HFFc6 (cell line): ENCODE measurements around the gene FTSJ1. TPM values are rescaled to one million over a fixed set of nuclear protein-coding genes. Genes with fewer than 3 reads are reported as not detected.

Experiments used
- DNase-seq: peaks from one replicate; pipeline ENCODE4 v3.0.0-alpha.2; 2018
- H3K27ac Mint-ChIP-seq: 2 replicates; pipeline ENCODE4 v1.8.0; 2020; ENCODE audit warnings: mild to moderate bottlenecking, mixed read lengths
- H3K27me3 Mint-ChIP-seq: 2 replicates; pipeline ENCODE4 v1.8.0; 2021; ENCODE audit warnings: mild to moderate bottlenecking, moderate library complexity, mixed read lengths; ENCODE audit not compliant: insufficient read depth
- H3K36me3 Mint-ChIP-seq: 2 replicates; pipeline ENCODE4 v1.8.0; 2021; ENCODE audit warnings: low read depth, mixed read lengths
- H3K4me1 Mint-ChIP-seq: 2 replicates; pipeline ENCODE4 v1.8.0; 2020; ENCODE audit warnings: low read depth, mixed read lengths
- H3K4me3 Mint-ChIP-seq: 2 replicates; pipeline ENCODE4 v1.8.0; 2020; ENCODE audit warnings: mild to moderate bottlenecking, moderate library complexity, mixed read lengths
- H3K9me3 Mint-ChIP-seq: 2 replicates; pipeline ENCODE4 v1.8.0; 2020; ENCODE audit warnings: mild to moderate bottlenecking, mixed read lengths
- total RNA-seq, 6 experiments: library from RNA; stranded (reverse); fragmentation: NEBNext Ultra II Directional; extraction: Animal tissue kit (Norgen Biotek cat#: 25700); gene quantifications; 2 replicates in 1 of 6; 3 replicates in 5 of 6; pipeline ENCODE4 v1.2.3, GENCODE V29; 2021
- TF ChIP-seq, protein P1 (sequence below): fragments of 200-600 bp; sonication (generic); IDR thresholded peaks from 2 replicates; pipeline ENCODE4 v1.5.0; 2021; ENCODE audit warnings: antibody characterized with exemption, mild to moderate bottlenecking

The FTSJ1 gene
- total RNA-seq, 6 experiments from 2014 or later, result 51.5 to 66.7 (median 59.7) TPM

DNA sequence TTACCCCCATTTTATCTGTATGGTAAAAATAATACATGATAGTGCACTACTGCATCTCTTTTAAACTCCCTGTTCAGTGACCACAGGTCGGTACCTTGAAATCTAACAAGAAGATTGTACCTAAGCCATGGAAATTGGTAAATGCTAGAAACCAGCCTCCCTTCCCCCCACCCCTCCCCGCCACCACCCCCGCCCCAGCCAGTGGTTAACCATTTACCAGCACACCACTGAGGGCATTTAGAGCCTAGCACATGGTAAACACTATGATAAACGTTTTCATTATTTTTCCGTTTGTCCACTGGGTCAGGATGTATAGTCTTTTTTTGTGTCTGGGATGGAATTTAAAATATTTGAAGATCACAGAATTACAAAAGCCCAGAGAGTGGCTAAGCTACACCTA, 703 bp upstream of the FTSJ1 start:
- no peak for DNase-seq
- H3K27ac Mint-ChIP-seq, result peak overlapping the region; percentile 94
- peak overlapping the region; percentile 90 for H3K4me3 Mint-ChIP-seq
- H3K36me3 Mint-ChIP-seq, result peaks cover 15% of the 10 kb centered on the region; the same call in 1 of the 2 replicates
- TF ChIP-seq, protein P1, sequence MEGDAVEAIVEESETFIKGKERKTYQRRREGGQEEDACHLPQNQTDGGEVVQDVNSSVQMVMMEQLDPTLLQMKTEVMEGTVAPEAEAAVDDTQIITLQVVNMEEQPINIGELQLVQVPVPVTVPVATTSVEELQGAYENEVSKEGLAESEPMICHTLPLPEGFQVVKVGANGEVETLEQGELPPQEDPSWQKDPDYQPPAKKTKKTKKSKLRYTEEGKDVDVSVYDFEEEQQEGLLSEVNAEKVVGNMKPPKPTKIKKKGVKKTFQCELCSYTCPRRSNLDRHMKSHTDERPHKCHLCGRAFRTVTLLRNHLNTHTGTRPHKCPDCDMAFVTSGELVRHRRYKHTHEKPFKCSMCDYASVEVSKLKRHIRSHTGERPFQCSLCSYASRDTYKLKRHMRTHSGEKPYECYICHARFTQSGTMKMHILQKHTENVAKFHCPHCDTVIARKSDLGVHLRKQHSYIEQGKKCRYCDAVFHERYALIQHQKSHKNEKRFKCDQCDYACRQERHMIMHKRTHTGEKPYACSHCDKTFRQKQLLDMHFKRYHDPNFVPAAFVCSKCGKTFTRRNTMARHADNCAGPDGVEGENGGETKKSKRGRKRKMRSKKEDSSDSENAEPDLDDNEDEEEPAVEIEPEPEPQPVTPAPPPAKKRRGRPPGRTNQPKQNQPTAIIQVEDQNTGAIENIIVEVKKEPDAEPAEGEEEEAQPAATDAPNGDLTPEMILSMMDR, result no peak
- H3K4me1 Mint-ChIP-seq, result peaks cover 12% of the 10 kb centered on the region
- H3K9me3 Mint-ChIP-seq, result no peaks in the 10 kb centered on the region
- peaks cover 2% of the 10 kb centered on the region for H3K27me3 Mint-ChIP-seq

DNA sequence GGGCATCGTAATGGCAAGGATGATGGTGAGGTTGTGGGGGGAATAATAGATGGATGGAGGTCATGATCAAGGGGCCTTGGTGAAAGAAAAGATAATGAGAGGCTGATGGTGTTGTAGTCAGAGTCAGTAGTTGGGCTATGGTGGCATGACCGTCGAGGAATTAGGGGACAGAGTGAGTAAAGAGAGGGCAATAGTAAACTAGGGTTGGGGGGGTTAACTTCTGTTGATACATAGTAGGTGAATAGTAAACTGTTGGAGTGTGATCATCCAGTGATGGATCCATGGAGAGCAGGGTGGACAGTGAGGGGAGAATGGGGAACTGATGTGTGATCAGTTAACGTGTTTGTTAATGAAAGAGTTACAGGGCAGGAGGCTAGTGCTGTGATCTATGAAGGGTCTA, 920 bp downstream of the FTSJ1 start:
- DNase-seq, result no peak
- Mint-ChIP-seq H3K4me3 (peak overlapping the region; percentile 90), H3K27me3 (peaks cover 2% of the 10 kb centered on the region), H3K36me3 (peaks cover 15% of the 10 kb centered on the region; the same call in 1 of the 2 replicates), H3K4me1 (peaks cover 12% of the 10 kb centered on the region), H3K9me3 (no peaks in the 10 kb centered on the region), H3K27ac (peak overlapping the region; percentile 94)
- TF ChIP-seq, protein P1, result no peak

DNA sequence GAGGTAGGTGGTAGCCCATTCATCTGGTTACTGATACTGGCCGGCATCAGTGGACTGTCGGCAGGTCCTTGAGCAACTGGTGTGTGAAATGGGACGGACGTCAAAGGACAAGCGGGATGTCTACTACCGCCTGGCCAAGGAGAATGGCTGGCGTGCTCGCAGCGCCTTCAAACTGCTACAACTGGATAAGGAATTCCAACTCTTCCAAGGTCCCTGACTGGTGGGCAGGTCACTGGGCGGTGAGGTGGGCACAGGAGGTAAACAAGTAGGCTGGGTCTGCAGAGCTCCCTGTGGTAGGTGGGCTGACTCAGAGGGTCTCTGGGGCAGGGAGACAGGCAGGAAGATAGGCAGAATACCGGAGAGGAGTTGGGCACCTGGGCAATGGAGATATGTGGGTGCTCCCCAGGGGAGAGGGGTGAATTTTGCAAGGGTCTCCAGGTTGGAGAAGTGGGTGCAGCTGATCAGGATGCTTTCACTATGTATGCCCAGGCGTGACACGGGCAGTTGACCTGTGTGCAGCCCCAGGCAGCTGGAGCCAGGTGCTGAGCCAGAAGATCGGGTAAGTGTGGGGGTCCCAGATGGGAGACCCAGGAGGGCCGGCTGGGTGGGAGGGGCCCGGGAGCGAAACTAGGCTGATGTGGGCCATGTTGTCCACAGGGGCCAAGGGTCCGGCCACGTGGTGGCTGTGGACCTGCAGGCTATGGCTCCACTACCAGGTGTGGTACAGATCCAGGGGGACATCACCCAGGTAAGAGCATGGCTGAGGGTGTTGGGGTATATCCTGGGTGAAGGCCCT, 2.2 kb downstream of the FTSJ1 start:
- H3K9me3 Mint-ChIP-seq, result no peaks in the 10 kb centered on the region
- H3K27ac Mint-ChIP-seq, result no peak overlapping the region
- DNase-seq, result no peak
- peaks cover 12% of the 10 kb centered on the region for H3K4me1 Mint-ChIP-seq
- H3K36me3 Mint-ChIP-seq, result peaks cover 15% of the 10 kb centered on the region; the same call in 1 of the 2 replicates
- TF ChIP-seq, protein P1, result no peak
- H3K27me3 Mint-ChIP-seq, result peaks cover 2% of the 10 kb centered on the region
- H3K4me3 Mint-ChIP-seq, result no peak overlapping the region

DNA sequence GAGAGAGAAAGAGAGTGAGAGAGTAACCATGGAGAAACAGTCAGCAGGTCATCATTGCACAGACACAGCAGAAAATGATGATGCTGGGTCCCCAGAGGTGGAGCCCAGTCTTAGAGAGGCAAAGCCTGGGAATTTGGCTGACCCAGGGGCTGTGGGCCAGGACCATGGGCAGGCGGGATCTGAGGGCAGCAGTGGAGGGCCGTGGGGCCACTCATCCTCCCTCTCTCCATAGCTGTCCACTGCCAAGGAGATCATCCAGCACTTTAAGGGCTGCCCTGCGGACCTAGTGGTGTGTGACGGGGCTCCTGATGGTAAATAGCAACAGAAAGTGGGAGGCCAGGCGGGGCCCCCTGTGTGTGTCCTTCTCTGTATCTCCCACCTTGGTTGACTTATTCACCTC, 2.8 kb downstream of the FTSJ1 start:
- no peak overlapping the region for H3K4me3 Mint-ChIP-seq
- H3K27ac Mint-ChIP-seq, result no peak overlapping the region
- H3K27me3 Mint-ChIP-seq, result peaks cover 2% of the 10 kb centered on the region
- TF ChIP-seq, protein P1, result no peak
- peaks cover 12% of the 10 kb centered on the region for H3K4me1 Mint-ChIP-seq
- no peaks in the 10 kb centered on the region for H3K9me3 Mint-ChIP-seq
- H3K36me3 Mint-ChIP-seq, result peaks cover 15% of the 10 kb centered on the region; the same call in 1 of the 2 replicates
- DNase-seq, result no peak

DNA sequence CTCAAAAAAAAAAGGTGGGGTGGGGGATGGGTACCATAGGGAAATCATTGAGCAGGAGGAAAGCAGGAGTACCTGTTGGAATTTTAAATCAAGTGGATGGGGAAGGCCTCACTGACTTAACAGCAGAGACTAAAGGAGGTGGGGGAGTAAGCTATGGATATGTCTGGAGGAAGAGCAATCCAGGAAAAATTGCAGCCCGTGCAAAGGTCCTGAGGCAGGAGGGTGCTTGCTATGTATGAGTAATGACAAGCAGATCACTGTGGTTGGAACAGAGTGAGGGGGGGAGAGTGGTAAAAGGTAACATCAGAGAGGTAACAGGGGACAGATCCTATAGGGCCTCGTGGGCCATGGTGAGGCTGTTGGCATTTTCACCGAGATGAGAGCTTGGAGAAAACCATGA, 4.1 kb downstream of the FTSJ1 start:
- Mint-ChIP-seq H3K27ac (peak overlapping the region; percentile 48), H3K4me1 (peaks cover 12% of the 10 kb centered on the region), H3K4me3 (no peak overlapping the region), H3K27me3 (peaks cover 2% of the 10 kb centered on the region), H3K36me3 (peaks cover 15% of the 10 kb centered on the region; the same call in 1 of the 2 replicates), H3K9me3 (no peaks in the 10 kb centered on the region)
- no peak for DNase-seq
- TF ChIP-seq, protein P1, result no peak
